ENCODE measurements around the gene MFAP4.

The MFAP4 gene

GRCh38 chr17:19409509-19409908 lies 22.5 kb upstream of the MFAP4 start:
- no peak for DNase-seq

- no peak for DNase-seq
These were observed 22.1 kb upstream of the MFAP4 start for GRCh38 chr17:19409066-19409465.

GRCh38 chr17:19408346-19408710 lies 21.3 kb upstream of the MFAP4 start:
- no peak for DNase-seq

- no peak for DNase-seq
These were observed 20.8 kb upstream of the MFAP4 start for GRCh38 chr17:19407601-19408345.

GRCh38 chr17:19405114-19405513 lies 18.1 kb upstream of the MFAP4 start:
- no peak for DNase-seq

GRCh38 chr17:19404264-19404663 lies 17.3 kb upstream of the MFAP4 start:
- DNase-seq = no peak

- DNase-seq = no peak
These were observed 16.0 kb upstream of the MFAP4 start for GRCh38 chr17:19403021-19403420.

- no peak for DNase-seq
These were observed 15.2 kb upstream of the MFAP4 start for GRCh38 chr17:19402171-19402570.

- DNase-seq = no peak
These were observed 14.5 kb upstream of the MFAP4 start for GRCh38 chr17:19401321-19402010.

GRCh38 chr17:19399750-19400450 lies 12.9 kb upstream of the MFAP4 start:
- no peak for DNase-seq

- DNase-seq = no peak
These were observed 11.6 kb upstream of the MFAP4 start for GRCh38 chr17:19398301-19399181.

- DNase-seq = no peak
These were observed 10.6 kb upstream of the MFAP4 start for GRCh38 chr17:19397556-19398041.

GRCh38 chr17:19392303-19392702 lies 5.3 kb upstream of the MFAP4 start:
- DNase-seq = no peak

- no peak for DNase-seq
These were observed 4.4 kb upstream of the MFAP4 start for GRCh38 chr17:19391432-19391831.

GRCh38 chr17:19390951-19391350 lies 4.0 kb upstream of the MFAP4 start:
- no peak for DNase-seq

- no peak for DNase-seq
These were observed 2.1 kb upstream of the MFAP4 start for GRCh38 chr17:19388791-19389785.

GRCh38 chr17:19387921-19388521 lies 1.0 kb upstream of the MFAP4 start:
- DNase-seq = no peak

GRCh38 chr17:19386051-19386929 lies 700 bp downstream of the MFAP4 start:
- peak; percentile 27 for DNase-seq

- no peak for DNase-seq
These were observed 1.4 kb downstream of the MFAP4 start for GRCh38 chr17:19385521-19385983.

Measured in DMS53 (cell line).